SK-N-SH (cell line): Measurements from ENCODE around the gene RBM47.

Experiments
- CHD2 ChIP-seq: fragments of 150-350 bp; IDR thresholded peaks from 2 replicates; pipeline ENCODE4 v1.6.1; 2018; ENCODE audit warnings: low read length; ENCODE audit not compliant: partially characterized antibody
- CTCF ChIP-seq: fragments of 200-600 bp; sonication (generic); IDR thresholded peaks from 2 replicates; pipeline ENCODE4 v1.6.1; 2017; ENCODE audit warnings: antibody characterized with exemption, mild to moderate bottlenecking, moderate library complexity
- ELF1 ChIP-seq: IDR thresholded peaks from 2 replicates; pipeline ENCODE4 v1.4.0; 2012
- EP300 ChIP-seq, 2 experiments: IDR thresholded peaks; 2 replicates each; pipeline versions ENCODE4 v1.4.0 to v1.6.1; 2012; ENCODE audit warnings: borderline replicate concordance in 1 of 2, low read depth in 1 of 2, low read length in 1 of 2
- FOXM1 ChIP-seq: IDR thresholded peaks from 2 replicates; pipeline ENCODE4 v1.4.0; 2012; ENCODE audit warnings: low read depth, mild to moderate bottlenecking
- MAX ChIP-seq: IDR thresholded peaks from 2 replicates; pipeline ENCODE4 v1.4.0; 2012; ENCODE audit warnings: low read depth
- MXI1 ChIP-seq: IDR thresholded peaks from 2 replicates; pipeline ENCODE4 v1.6.1; 2012; ENCODE audit warnings: mild to moderate bottlenecking, low read depth, low read length, improper control_type of control experiment
- POLR2AphosphoS5 ChIP-seq: IDR thresholded peaks from 2 replicates; pipeline ENCODE4 v1.6.1; 2012; ENCODE audit warnings: low read depth, low read length
- RAD21 ChIP-seq: IDR thresholded peaks from 2 replicates; pipeline ENCODE4 v1.6.1; 2012; ENCODE audit warnings: mild to moderate bottlenecking, low read length
- RCOR1 ChIP-seq: fragments of 150-350 bp; IDR thresholded peaks from 2 replicates; pipeline ENCODE4 v1.6.1; 2017; ENCODE audit warnings: antibody characterized with exemption, low read length
- RFX5 ChIP-seq: IDR thresholded peaks from 2 replicates; pipeline ENCODE4 v1.6.1; 2012; ENCODE audit warnings: mild to moderate bottlenecking, improper control_type of control experiment, low read length
- SIN3A ChIP-seq: IDR thresholded peaks from 2 replicates; pipeline ENCODE4 v1.6.1; 2012; ENCODE audit warnings: low read depth, mild to moderate bottlenecking, low read length, moderate library complexity, borderline replicate concordance
- TAF1 ChIP-seq: IDR thresholded peaks from 2 replicates; pipeline ENCODE4 v1.6.1; 2012; ENCODE audit warnings: low read depth, mild to moderate bottlenecking, low read length, moderate library complexity, borderline replicate concordance
- YY1 ChIP-seq: IDR thresholded peaks from 2 replicates; pipeline ENCODE4 v1.4.0; 2012; ENCODE audit warnings: low read depth, mild to moderate bottlenecking

- TF ChIP-seq CTCF (no peak), MAX (no peak), POLR2AphosphoS5 (no peak), RFX5 (no peak), RAD21 (no peak), CHD2 (no peak), ELF1 (no peak), FOXM1 (no peak), YY1 (no peak), TAF1 (no peak), EP300 (IDR thresholded peaks at IDR 0.05; ENCODE audit: borderline replicate concordance in 1 of 2, low read depth in 1 of 2, low read length in 1 of 2) (no peak), SIN3A (no peak), MXI1 (no peak), RCOR1 (no peak)
Observed at GRCh38 chr4:40401096-40401495, 228.6 kb downstream of the RBM47 start.
